Psoas muscle (tissue), 8 donors: ENCODE results near the gene IFT122. TPM values are rescaled to one million over a fixed set of nuclear protein-coding genes. Genes with fewer than 3 reads are reported as not detected.

Experiments used
- ATAC-seq, 4 donors: fragments of 200-7000 bp; cut with Tn5 transposase; one replicate each; pipeline ENCODE4 v1.9.1; 2020; ENCODE audit warnings: moderate library complexity in 3 of 4, mild to moderate bottlenecking in 2 of 4
- DNase-seq, 2 donors: peaks; one replicate each; pipeline ENCODE4 v3.0.0-alpha.2; 2020
- H3K27ac ChIP-seq: fragments of 200-600 bp; one replicate; pipeline ENCODE4 v1.8.0; 2022
- H3K27me3 ChIP-seq, 3 donors: fragments of 200-600 bp in 1 of 3; one replicate each; pipeline versions ENCODE4 v1.6.1 to v1.8.0; 2013 to 2022; ENCODE audit warnings: low read length in 2 of 3, mild to moderate bottlenecking in 2 of 3, moderate library complexity in 1 of 3; ENCODE audit not compliant: insufficient read depth in 3 of 3
- H3K36me3 ChIP-seq, 2 donors: fragments of 200-600 bp in 1 of 2; one replicate each; pipeline versions ENCODE4 v1.6.1 to v1.8.0; 2013 to 2022; ENCODE audit warnings: low read depth in 1 of 2, mild to moderate bottlenecking in 1 of 2, moderate library complexity in 1 of 2; ENCODE audit not compliant: insufficient read depth in 1 of 2
- H3K4me1 ChIP-seq: fragments of 200-600 bp; one replicate; pipeline ENCODE4 v1.8.0; 2022
- H3K4me3 ChIP-seq: fragments of 200-600 bp; one replicate; pipeline ENCODE4 v1.8.0; 2022; ENCODE audit warnings: mild to moderate bottlenecking
- H3K9me3 ChIP-seq: fragments of 200-600 bp; one replicate; pipeline ENCODE4 v1.8.0; 2022
- CTCF ChIP-seq: fragments of 200-600 bp; IDR thresholded peaks from one replicate; pipeline ENCODE4 v1.8.0; 2022; ENCODE audit warnings: antibody characterized with exemption
- WGBS, 3 donors: extraction: QIAGEN DNeasy Blood & Tissue Kit; methylation state at CpG; one replicate each; pipeline versions ENCODE4 v1.1.6 to v1.1.7; 2013; 5-methylcytosine and 5-hydroxymethylcytosine counted together
- intact Hi-C, 2 donors: fragments of 100-400 bp; cut with DNase I; formaldehyde crosslinking; loops; one replicate each; pipeline versions ENCODE4 v1.11.0 to v1.14.2; 2022
- polyA plus RNA-seq, 3 donors: library from polyadenylated mRNA; stranded (reverse); fragments of 200-250 nt; gene quantifications; one replicate each; pipeline ENCODE4 v1.2.3, GENCODE V29; 2013
- total RNA-seq, 4 donors: library from RNA; stranded (reverse); fragmentation: NEBNext Ultra II Directional in 2 of 4; extraction: Animal tissue kit (Norgen Biotek cat#: 25700) in 2 of 4; gene quantifications; one replicate each; pipeline versions ENCODE4 v1.2.1 to v1.2.4, GENCODE V29; 2021 to 2023
- donor health status: healthy with polysubstance abuse.
- donor health status: DM: no; HTN: no; CAD: no; lungs with moderate emphysema.
- donor health status: Bipolar disorder and iron deficiency.
- donor health status: healthy.
- donor health status: DM: yes; HTN: yes; CAD: no.
- donor health status: DM: no; HTN: no; CAD: no.
- donor health status: DM: no; HTN: no; CAD: no.
- donor health status: DM: yes; HTN: yes; CAD: no.

IFT122 gene
- total and polyA plus RNA-seq, 7 donors: 2.3 to 7.3 (median 4.5) TPM

- H3K27me3 ChIP-seq: no peaks in the 10 kb centered on the region
- no peaks in the 10 kb centered on the region for H3K9me3 ChIP-seq
- WGBS, 3 donors: 83 to 94% (median 88%) methylated on average over 7 of the region's 7 CpGs
- no peak for DNase-seq
- H3K36me3 ChIP-seq: peaks cover 0 to 53% of the 10 kb centered on the region in 2 donors
- no peak for ATAC-seq
- peaks cover 7% of the 10 kb centered on the region for H3K4me1 ChIP-seq
- intact Hi-C loops: no loop called here
- TF ChIP-seq CTCF: no peak
- no peak overlapping the region for H3K27ac ChIP-seq
- no peak overlapping the region for H3K4me3 ChIP-seq
Measured at GRCh38 chr3:129569856-129570255, 129.8 kb downstream of the IFT122 start.

Other genes starting within 250 kb of the IFT122 start
- 10 to 100 TPM; 59.7 to 85.6 (median 65.4) TPM for gene COPG1, start 190.6 kb upstream of the IFT122 start, total RNA-seq
- 10 to 100 TPM; 58.4 to 96.1 (median 66.9) TPM for gene COPG1, start 190.6 kb upstream of the IFT122 start, polyA plus RNA-seq
- gene HMCES, start 161.4 kb upstream of the IFT122 start, total RNA-seq: 10 to 100 TPM; 33.9 to 37.4 (median 37.0) TPM
- 10 to 100 TPM; 32.6 to 35.7 (median 34.5) TPM for gene HMCES, start 161.4 kb upstream of the IFT122 start, polyA plus RNA-seq
- gene EFCAB12, start 11.6 kb upstream of the IFT122 start, total RNA-seq: not detected
- gene EFCAB12, start 11.6 kb upstream of the IFT122 start, polyA plus RNA-seq: under 1 TPM in 2 of 3 donors, not detected in 1; 0.04 to 0.30 TPM
- gene MBD4, start 276 bp upstream of the IFT122 start, total RNA-seq: 10 to 100 TPM; 16.0 to 23.1 (median 19.9) TPM
- gene MBD4, start 276 bp upstream of the IFT122 start, polyA plus RNA-seq: 10 to 100 TPM; 17.9 to 30.4 (median 18.1) TPM
- gene RHO, start 88.4 kb downstream of the IFT122 start, total RNA-seq: not detected
- gene RHO, start 88.4 kb downstream of the IFT122 start, polyA plus RNA-seq: under 1 TPM in 1 of 3 donors, not detected in 2; 0.01 TPM
- gene H1-8, start 103.0 kb downstream of the IFT122 start, total RNA-seq: not detected
- gene H1-8, start 103.0 kb downstream of the IFT122 start, polyA plus RNA-seq: not detected
- gene PLXND1, start 166.5 kb downstream of the IFT122 start, total RNA-seq: 10 to 100 TPM; 28.2 to 49.9 (median 31.9) TPM
- 10 to 100 TPM; 15.5 to 24.0 (median 20.7) TPM for gene PLXND1, start 166.5 kb downstream of the IFT122 start, polyA plus RNA-seq